Measurements from ENCODE around the gene KCNH2.

KCNH2 gene

GRCh38 chr7:150896562-150897209 is 81.4 kb downstream of the KCNH2 start:
- H3K4me3 Mint-ChIP-seq = no peak overlapping the region

GRCh38 chr7:150895809-150896208 is 82.3 kb downstream of the KCNH2 start:
- peaks cover 2% of the 10 kb centered on the region for H3K36me3 Mint-ChIP-seq (ENCODE audit: insufficient read depth)
- no peak overlapping the region for H3K27ac Mint-ChIP-seq (ENCODE audit: low read depth)
- peaks cover 7% of the 10 kb centered on the region for H3K4me1 Mint-ChIP-seq
- no peak for DNase-seq (ENCODE audit: low spot score in 2 of 2)
- ATAC-seq (replicated peaks; ENCODE audit: extremely low read depth, poor library complexity, severe bottlenecking) = no peak
- no peaks in the 10 kb centered on the region for H3K9me3 Mint-ChIP-seq
- H3K4me3 Mint-ChIP-seq = no peak overlapping the region
- H3K27me3 Mint-ChIP-seq = peaks cover 63% of the 10 kb centered on the region

More at GRCh38 chr7:150896562-150897209, 81.4 kb downstream of the KCNH2 start:
- Mint-ChIP-seq H3K9me3 (no peaks in the 10 kb centered on the region), H3K36me3 (ENCODE audit: insufficient read depth) (peaks cover 4% of the 10 kb centered on the region), H3K27me3 (peaks cover 72% of the 10 kb centered on the region), H3K4me1 (peaks cover 7% of the 10 kb centered on the region), H3K27ac (ENCODE audit: low read depth) (no peak overlapping the region)
- ATAC-seq (replicated peaks; ENCODE audit: extremely low read depth, poor library complexity, severe bottlenecking) = no peak
- DNase-seq (ENCODE audit: low spot score in 2 of 2) = no peak
